HEK293 (cell line): ENCODE results near the gene ZNF785.

Experiments
- CTCF ChIA-PET: fragments of 350-600 bp; formaldehyde crosslinking; extraction: SDS; loops from one replicate; lab custom pipeline; 2021; ENCODE audit warnings: antibody characterized with exemption; lab: Yijun Ruan, JAX
- POLR2A ChIA-PET: fragments of 300-600 bp; formaldehyde crosslinking; extraction: SDS; loops from one replicate; lab custom pipeline; 2020; ENCODE audit warnings: antibody characterized with exemption, inconsistent platforms; lab: Yijun Ruan, JAX
- H3K27ac ChIP-seq: fragments of 200-500 bp; sonication (Bioruptor generic); 2 replicates; pipeline ENCODE4 v1.5.1; 2014; ENCODE audit warnings: low read depth, low read length, control low read depth, inconsistent platforms; ENCODE audit errors: extremely low read depth
- H3K36me3 ChIP-seq, 2 experiments: fragments of 200-500 bp in 1 of 2; sonication (Bioruptor generic) in 1 of 2; 1 replicate in 1 of 2; 2 replicates in 1 of 2; pipeline ENCODE4 v1.5.1; 2014 to 2017; ENCODE audit warnings: inconsistent platforms in 2 of 2, low read length in 2 of 2; ENCODE audit not compliant: control insufficient read depth in 2 of 2, insufficient read depth in 1 of 2
- H3K4me1 ChIP-seq: fragments of 200-500 bp; sonication (Bioruptor generic); 2 replicates; pipeline ENCODE4 v1.5.1; 2014; ENCODE audit warnings: mild to moderate bottlenecking, low read length, inconsistent platforms; ENCODE audit not compliant: control insufficient read depth, insufficient read depth
- H3K4me3 ChIP-seq: 2 replicates; pipeline ENCODE4 v1.5.1; 2011; ENCODE audit warnings: low read depth, mild to moderate bottlenecking, control low read depth, low read length, moderate library complexity
- H3K9me3 ChIP-seq: fragments of 200-500 bp; sonication (Bioruptor generic); 2 replicates; pipeline ENCODE4 v1.5.1; 2014; ENCODE audit warnings: low read depth, low read length, inconsistent platforms; ENCODE audit not compliant: control insufficient read depth, insufficient read depth
- EGR2 ChIP-seq: fragments of 450-650 bp; formaldehyde crosslinking; IDR thresholded peaks from 2 replicates; pipeline ENCODE4 v1.5.1; 2016; ENCODE audit warnings: low read depth, missing biosample characterization, missing genetic modification characterization
- WT1 ChIP-seq: fragments of 450-650 bp; formaldehyde crosslinking; IDR thresholded peaks from 2 replicates; pipeline ENCODE4 v1.5.1; 2016; ENCODE audit warnings: missing biosample characterization, missing genetic modification characterization
- ZFP3 ChIP-seq: fragments of 450-650 bp; formaldehyde crosslinking; IDR thresholded peaks from 2 replicates; pipeline ENCODE4 v1.5.1; 2016; ENCODE audit warnings: low read depth, missing biosample characterization, missing genetic modification characterization
- ZFP69B ChIP-seq: fragments of 450-650 bp; formaldehyde crosslinking; IDR thresholded peaks from 2 replicates; pipeline ENCODE4 v1.5.1; 2016; ENCODE audit warnings: missing biosample characterization, missing genetic modification characterization
- ZNF121 ChIP-seq: fragments of 450-650 bp; formaldehyde crosslinking; IDR thresholded peaks from 2 replicates; pipeline ENCODE4 v1.5.1; 2016; ENCODE audit warnings: missing biosample characterization, missing genetic modification characterization
- ZNF140 ChIP-seq: fragments of 450-650 bp; formaldehyde crosslinking; IDR thresholded peaks from 2 replicates; pipeline ENCODE4 v1.5.1; 2016; ENCODE audit warnings: missing biosample characterization, missing genetic modification characterization
- ZNF16 ChIP-seq: fragments of 450-650 bp; formaldehyde crosslinking; IDR thresholded peaks from 2 replicates; pipeline ENCODE4 v1.5.1; 2016; ENCODE audit warnings: low read depth, missing biosample characterization, missing genetic modification characterization
- ZNF394 ChIP-seq: fragments of 450-650 bp; formaldehyde crosslinking; IDR thresholded peaks from 2 replicates; pipeline ENCODE4 v1.5.1; 2016; ENCODE audit warnings: missing biosample characterization, missing genetic modification characterization, mild to moderate bottlenecking, moderate library complexity, borderline replicate concordance
- ZNF544 ChIP-seq: fragments of 450-650 bp; formaldehyde crosslinking; IDR thresholded peaks from 2 replicates; pipeline ENCODE4 v1.5.0; 2017; ENCODE audit warnings: missing biosample characterization, missing genetic modification characterization
- ZNF600 ChIP-seq: fragments of 450-650 bp; formaldehyde crosslinking; IDR thresholded peaks from 2 replicates; pipeline ENCODE4 v1.5.1; 2016; ENCODE audit warnings: missing biosample characterization, missing genetic modification characterization
- ZNF791 ChIP-seq: fragments of 450-650 bp; formaldehyde crosslinking; IDR thresholded peaks from 2 replicates; pipeline ENCODE4 v1.5.1; 2016; ENCODE audit warnings: missing biosample characterization, missing genetic modification characterization
- ZSCAN30 ChIP-seq: fragments of 450-650 bp; IDR thresholded peaks from 2 replicates; pipeline ENCODE4 v1.5.1; 2018; ENCODE audit warnings: missing biosample characterization, mild to moderate bottlenecking, missing genetic modification characterization, moderate library complexity
- TF ChIP-seq, protein P1 (sequence below): fragments of 450-650 bp; formaldehyde crosslinking; IDR thresholded peaks from 2 replicates; pipeline ENCODE4 v1.5.1; 2016; ENCODE audit warnings: missing biosample characterization, missing genetic modification characterization
- TF ChIP-seq, protein P2 (sequence below): fragments of 450-650 bp; formaldehyde crosslinking; IDR thresholded peaks from 2 replicates; pipeline ENCODE4 v1.5.1; 2016; ENCODE audit warnings: missing biosample characterization, missing genetic modification characterization
- TF ChIP-seq, protein P3 (sequence below): fragments of 450-650 bp; formaldehyde crosslinking; optimal IDR thresholded peaks from 2 replicates; pipeline ENCODE3; 2016; ENCODE audit warnings: missing biosample characterization, mild to moderate bottlenecking, missing genetic modification characterization
- TF ChIP-seq, protein P4 (sequence below): fragments of 450-650 bp; formaldehyde crosslinking; IDR thresholded peaks from 2 replicates; pipeline ENCODE4 v1.5.1; 2016; ENCODE audit warnings: missing biosample characterization, missing genetic modification characterization

The ZNF785 gene

DNA sequence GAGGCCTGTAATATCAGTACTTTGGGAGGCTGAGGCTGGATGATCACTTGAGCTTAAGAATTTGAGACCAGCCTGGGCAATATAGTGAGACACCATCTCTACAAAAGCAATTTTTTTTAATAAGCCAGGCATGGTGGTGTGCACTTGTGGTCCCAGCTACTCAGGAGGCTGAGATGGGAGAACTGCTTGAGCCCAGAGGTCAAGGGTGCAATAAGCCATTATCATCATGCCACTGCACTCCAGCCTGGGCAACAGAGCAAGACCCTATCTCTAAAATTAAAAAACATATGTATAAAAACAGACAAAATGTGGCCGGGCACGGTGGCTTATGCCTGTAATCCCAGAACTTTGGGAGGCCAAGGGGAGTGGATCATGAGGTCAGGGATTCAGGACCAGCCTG is 3.2 kb upstream of the ZNF785 start:
- Histone ChIP-seq H3K36me3 (peaks cover 0 to 7% of the 10 kb centered on the region in 2 experiments; a peak in 1 of 3 replicates), H3K4me3 (no peak overlapping the region), H3K9me3 (no peaks in the 10 kb centered on the region), H3K4me1 (no peaks in the 10 kb centered on the region), H3K27ac (no peak overlapping the region)
- CTCF ChIA-PET, result interaction anchor here (0.8 to 0.9 kb wide), 2 partner anchors 10 to 139 kb away, joined by 3 to 6 read pairs; no protein-coding TSS in a partner anchor
- POLR2A ChIA-PET, result interaction anchor here (0.6 to 2.2 kb wide), 3 partner anchors 17 to 144 kb away, joined by 3 to 6 read pairs (median 6); partner anchors contain the start of gene ZNF688
- peak; percentile 98 for TF ChIP-seq ZNF121
- TF ChIP-seq ZNF791, result no peak
- TF ChIP-seq, protein P1, sequence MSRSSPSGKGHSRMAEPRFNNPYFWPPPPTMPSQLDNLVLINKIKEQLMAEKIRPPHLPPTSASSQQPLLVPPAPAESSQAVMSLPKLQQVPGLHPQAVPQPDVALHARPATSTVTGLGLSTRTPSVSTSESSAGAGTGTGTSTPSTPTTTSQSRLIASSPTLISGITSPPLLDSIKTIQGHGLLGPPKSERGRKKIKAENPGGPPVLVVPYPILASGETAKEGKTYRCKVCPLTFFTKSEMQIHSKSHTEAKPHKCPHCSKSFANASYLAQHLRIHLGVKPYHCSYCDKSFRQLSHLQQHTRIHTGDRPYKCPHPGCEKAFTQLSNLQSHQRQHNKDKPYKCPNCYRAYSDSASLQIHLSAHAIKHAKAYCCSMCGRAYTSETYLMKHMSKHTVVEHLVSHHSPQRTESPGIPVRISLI (tag by site-specific recombination), result peak; percentile 47; the same call in 1 of the 2 replicates

DNA sequence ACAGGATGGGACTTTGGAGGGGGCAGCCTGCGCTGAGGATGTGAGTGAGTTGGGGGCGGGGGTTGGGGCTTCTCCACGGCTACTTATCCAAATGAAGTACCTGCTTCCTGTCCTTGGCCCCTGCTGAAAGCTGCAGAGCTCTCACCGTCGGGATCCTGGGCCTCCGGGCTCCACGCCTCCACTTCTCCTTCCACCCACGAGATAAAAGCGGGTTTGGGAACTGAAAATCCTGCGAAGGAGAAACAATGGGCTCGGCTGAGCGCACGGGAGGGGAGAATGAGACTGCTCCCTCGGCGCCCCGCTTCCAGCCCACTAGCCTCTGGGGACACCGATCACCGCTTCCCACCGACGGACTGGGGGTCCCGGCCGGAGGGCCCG is 486 bp downstream of the ZNF785 start:
- no peaks in the 10 kb centered on the region for H3K4me1 ChIP-seq
- no peak overlapping the region for H3K27ac ChIP-seq
- no peaks in the 10 kb centered on the region for H3K9me3 ChIP-seq
- H3K36me3 ChIP-seq, result peaks cover 0 to 21% of the 10 kb centered on the region in 2 experiments; a peak in 1 of 3 replicates
- TF ChIP-seq EGR2 (tag by site-specific recombination) (peak; percentile 9; the same call in 1 of the 2 replicates), ZFP3 (no peak)
- CTCF ChIA-PET, result interaction anchor here (0.6 to 0.9 kb wide), 2 partner anchors 14 to 139 kb away, joined by 3 read pairs; partner anchors contain the start of genes SEPHS2 and ZNF688
- POLR2A ChIA-PET, result interaction anchor here (1.1 to 1.8 kb wide), 2 partner anchors 13 to 25 kb away, joined by 3 to 7 read pairs; partner anchors contain the start of genes ZNF688 and ZNF689
- H3K4me3 ChIP-seq, result peak overlapping the region; percentile 24

DNA sequence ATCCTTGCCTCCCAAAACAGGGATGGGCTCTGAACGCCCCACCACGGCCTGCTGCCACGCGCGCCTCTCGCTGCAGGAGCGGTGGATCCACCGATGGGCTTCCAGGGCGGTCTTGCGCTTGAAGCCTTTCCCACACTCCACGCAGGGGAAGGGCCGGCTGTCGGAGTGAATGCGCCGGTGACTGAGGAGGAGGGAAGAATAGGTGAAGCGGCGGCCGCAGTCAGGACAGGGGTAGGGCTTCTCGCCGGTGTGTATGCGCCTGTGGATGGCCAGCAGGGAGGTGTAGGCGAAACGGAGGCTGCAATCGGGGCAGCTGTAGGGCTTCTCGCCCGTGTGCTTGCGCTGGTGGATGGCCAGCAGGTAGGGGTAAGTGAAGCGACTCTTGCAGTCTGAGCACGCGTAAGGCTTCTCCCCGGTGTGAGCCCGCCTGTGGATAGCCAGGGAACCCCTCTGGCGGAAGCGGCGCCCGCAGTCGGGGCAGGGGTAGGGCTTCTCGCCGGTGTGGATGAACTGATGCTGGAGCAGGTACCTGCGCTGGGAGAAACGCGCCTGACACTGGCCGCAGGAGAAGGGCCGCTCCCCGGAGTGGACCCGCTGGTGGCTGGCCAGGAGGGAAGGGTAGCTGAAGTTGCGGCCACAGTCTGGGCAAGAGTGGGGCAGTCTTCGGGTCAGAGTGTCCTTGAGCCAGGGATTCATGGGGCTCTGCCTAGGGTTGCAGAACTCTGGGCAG is 2.7 kb downstream of the ZNF785 start:
- Histone ChIP-seq H3K27ac (no peak overlapping the region), H3K36me3 (peaks cover 0 to 29% of the 10 kb centered on the region in 2 experiments; a peak in 2 of 3 replicates), H3K4me1 (no peaks in the 10 kb centered on the region), H3K4me3 (no peak overlapping the region), H3K9me3 (no peaks in the 10 kb centered on the region)
- ChIA-PET POLR2A (no interaction called here), CTCF (interaction anchor here (0.9 kb wide), 1 partner anchor 16 kb away, joined by 3 read pairs; no protein-coding TSS in a partner anchor)
- TF ChIP-seq ZNF544 (tag by site-specific recombination) (no peak), ZNF16 (no peak), ZNF394 (tag by site-specific recombination) (no peak), ZNF600 (no peak), WT1 (tag by site-specific recombination) (no peak), ZNF140 (no peak), ZFP69B (tag by site-specific recombination) (no peak)
- TF ChIP-seq, protein P2, sequence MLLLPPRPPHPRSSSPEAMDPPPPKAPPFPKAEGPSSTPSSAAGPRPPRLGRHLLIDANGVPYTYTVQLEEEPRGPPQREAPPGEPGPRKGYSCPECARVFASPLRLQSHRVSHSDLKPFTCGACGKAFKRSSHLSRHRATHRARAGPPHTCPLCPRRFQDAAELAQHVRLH (tag by site-specific recombination), result no peak
- TF ChIP-seq, protein P3, sequence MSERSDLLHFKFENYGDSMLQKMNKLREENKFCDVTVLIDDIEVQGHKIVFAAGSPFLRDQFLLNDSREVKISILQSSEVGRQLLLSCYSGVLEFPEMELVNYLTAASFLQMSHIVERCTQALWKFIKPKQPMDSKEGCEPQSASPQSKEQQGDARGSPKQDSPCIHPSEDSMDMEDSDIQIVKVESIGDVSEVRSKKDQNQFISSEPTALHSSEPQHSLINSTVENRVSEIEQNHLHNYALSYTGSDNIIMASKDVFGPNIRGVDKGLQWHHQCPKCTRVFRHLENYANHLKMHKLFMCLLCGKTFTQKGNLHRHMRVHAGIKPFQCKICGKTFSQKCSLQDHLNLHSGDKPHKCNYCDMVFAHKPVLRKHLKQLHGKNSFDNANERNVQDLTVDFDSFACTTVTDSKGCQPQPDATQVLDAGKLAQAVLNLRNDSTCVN (tag by site-specific recombination), result no peak

DNA sequence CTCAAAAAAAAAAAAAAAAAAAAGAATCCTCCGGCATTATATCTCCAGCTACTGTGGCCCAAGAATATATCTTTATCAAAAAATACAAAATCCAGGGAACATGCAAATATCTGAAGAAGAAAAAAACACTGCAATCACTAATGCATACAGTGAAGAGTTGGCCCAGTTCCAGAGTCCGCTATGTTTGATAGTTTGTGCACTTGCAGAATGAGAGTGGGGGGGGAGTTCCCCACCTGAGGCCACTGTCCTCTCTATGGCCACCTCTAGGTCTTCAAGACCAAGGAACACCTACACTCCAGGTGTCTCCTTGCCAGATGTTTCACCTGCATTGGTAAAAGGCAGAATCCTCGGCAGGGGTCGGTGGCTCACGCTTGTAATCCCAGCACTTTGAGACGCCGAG is 4.0 kb downstream of the ZNF785 start:
- Histone ChIP-seq H3K9me3 (no peaks in the 10 kb centered on the region), H3K36me3 (peaks cover 4 to 32% of the 10 kb centered on the region in 2 experiments; a peak in 2 of 3 replicates), H3K27ac (no peak overlapping the region), H3K4me1 (no peaks in the 10 kb centered on the region), H3K4me3 (no peak overlapping the region)
- ChIA-PET POLR2A (interaction anchor here (0.6 kb wide), 3 partner anchors 52 to 197 kb away, joined by 3 to 7 read pairs (median 4); no protein-coding TSS in a partner anchor), CTCF (no interaction called here)
- TF ChIP-seq, protein P4, sequence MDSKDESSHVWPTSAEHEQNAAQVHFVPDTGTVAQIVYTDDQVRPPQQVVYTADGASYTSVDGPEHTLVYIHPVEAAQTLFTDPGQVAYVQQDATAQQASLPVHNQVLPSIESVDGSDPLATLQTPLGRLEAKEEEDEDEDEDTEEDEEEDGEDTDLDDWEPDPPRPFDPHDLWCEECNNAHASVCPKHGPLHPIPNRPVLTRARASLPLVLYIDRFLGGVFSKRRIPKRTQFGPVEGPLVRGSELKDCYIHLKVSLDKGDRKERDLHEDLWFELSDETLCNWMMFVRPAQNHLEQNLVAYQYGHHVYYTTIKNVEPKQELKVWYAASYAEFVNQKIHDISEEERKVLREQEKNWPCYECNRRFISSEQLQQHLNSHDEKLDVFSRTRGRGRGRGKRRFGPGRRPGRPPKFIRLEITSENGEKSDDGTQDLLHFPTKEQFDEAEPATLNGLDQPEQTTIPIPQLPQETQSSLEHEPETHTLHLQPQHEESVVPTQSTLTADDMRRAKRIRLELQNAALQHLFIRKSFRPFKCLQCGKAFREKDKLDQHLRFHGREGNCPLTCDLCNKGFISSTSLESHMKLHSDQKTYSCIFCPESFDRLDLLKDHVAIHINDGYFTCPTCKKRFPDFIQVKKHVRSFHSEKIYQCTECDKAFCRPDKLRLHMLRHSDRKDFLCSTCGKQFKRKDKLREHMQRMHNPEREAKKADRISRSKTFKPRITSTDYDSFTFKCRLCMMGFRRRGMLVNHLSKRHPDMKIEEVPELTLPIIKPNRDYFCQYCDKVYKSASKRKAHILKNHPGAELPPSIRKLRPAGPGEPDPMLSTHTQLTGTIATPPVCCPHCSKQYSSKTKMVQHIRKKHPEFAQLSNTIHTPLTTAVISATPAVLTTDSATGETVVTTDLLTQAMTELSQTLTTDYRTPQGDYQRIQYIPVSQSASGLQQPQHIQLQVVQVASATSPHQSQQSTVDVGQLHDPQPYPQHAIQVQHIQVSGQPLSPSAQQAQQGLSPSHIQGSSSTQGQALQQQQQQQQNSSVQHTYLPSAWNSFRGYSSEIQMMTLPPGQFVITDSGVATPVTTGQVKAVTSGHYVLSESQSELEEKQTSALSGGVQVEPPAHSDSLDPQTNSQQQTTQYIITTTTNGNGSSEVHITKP (tag by site-specific recombination), result no peak
- TF ChIP-seq ZSCAN30 (tag by site-specific recombination), result 0 out of 2 replicates have a peak, but pooled peaks have one; percentile 55
